Gastroesophageal sphincter (tissue), 2 donors: ENCODE data around the gene DDC.

ENCODE experiments used
- EP300 ChIP-seq: sonication (generic); formaldehyde crosslinking; IDR thresholded peaks from one replicate; pipeline ENCODE4 v1.6.1; 2017; ENCODE audit warnings: antibody characterized with exemption, mild to moderate bottlenecking
- POLR2A ChIP-seq, 2 donors: fragments of 450-650 bp; IDR thresholded peaks; one replicate each; pipeline ENCODE4 v1.6.1; 2017; ENCODE audit warnings: antibody characterized with exemption in 2 of 2, mild to moderate bottlenecking in 2 of 2, moderate library complexity in 1 of 2

- TF ChIP-seq EP300, result no peak
- TF ChIP-seq POLR2A (IDR thresholded peaks at IDR 0.05), result no peak
Observed at GRCh38 chr7:50599385-50599784, 34.2 kb upstream of the DDC start.
